Hepatocyte (in vitro differentiated cells): ENCODE data around the gene TMEM144. TPM values are rescaled to one million over a fixed set of nuclear protein-coding genes. Genes with fewer than 3 reads are reported as not detected.
"Not testable (repeated sequence)": the region's sequence is repeated elsewhere in the genome, so short reads cannot be mapped to it uniquely, and the experiment has no call there.

Source experiments
- DNase-seq: peaks from one replicate; pipeline ENCODE4 v3.0.0-alpha.2; 2016; ENCODE audit warnings: low spot score
- H2AFZ ChIP-seq: fragments of 200-600 bp; sonication (generic); 2 replicates; pipeline ENCODE4 v1.6.0; 2016; ENCODE audit warnings: antibody characterized with exemption, mild to moderate bottlenecking
- H3K27ac ChIP-seq: fragments of 200-600 bp; sonication (generic); 2 replicates; pipeline ENCODE4 v1.5.1; 2016; ENCODE audit warnings: mild to moderate bottlenecking
- H3K27me3 ChIP-seq: fragments of 200-600 bp; sonication (generic); 2 replicates; pipeline ENCODE4 v1.6.1; 2016
- H3K36me3 ChIP-seq: fragments of 200-600 bp; sonication (generic); replicated peaks from 2 replicates; pipeline ENCODE4 v1.5.1; 2016; ENCODE audit warnings: low read depth; ENCODE audit not compliant: insufficient read depth
- H3K4me1 ChIP-seq: fragments of 200-600 bp; sonication (generic); 2 replicates; pipeline ENCODE4 v1.5.1; 2016; ENCODE audit warnings: mild to moderate bottlenecking, moderate library complexity; ENCODE audit not compliant: insufficient read depth
- H3K4me2 ChIP-seq: fragments of 200-600 bp; sonication (generic); 2 replicates; pipeline ENCODE4 v1.6.0; 2016
- H3K4me3 ChIP-seq: fragments of 200-600 bp; sonication (generic); 2 replicates; pipeline ENCODE4 v1.5.1; 2016; ENCODE audit warnings: mild to moderate bottlenecking
- H3K79me2 ChIP-seq: fragments of 200-600 bp; sonication (generic); 2 replicates; pipeline ENCODE4 v1.6.0; 2017; ENCODE audit warnings: mild to moderate bottlenecking
- H3K9me2 ChIP-seq: fragments of 200-600 bp; sonication (generic); replicated peaks from 2 replicates; pipeline ENCODE4 v1.6.0; 2017; ENCODE audit warnings: mild to moderate bottlenecking; ENCODE audit not compliant: insufficient read depth
- H3K9me3 ChIP-seq: fragments of 200-600 bp; sonication (generic); 2 replicates; pipeline ENCODE4 v1.5.1; 2016; ENCODE audit warnings: low read depth, mild to moderate bottlenecking
- H4K20me1 ChIP-seq: fragments of 200-600 bp; sonication (generic); 2 replicates; pipeline ENCODE4 v1.6.0; 2016; ENCODE audit warnings: mild to moderate bottlenecking; ENCODE audit not compliant: insufficient read depth, poor library complexity, severe bottlenecking
- CTCF ChIP-seq: fragments of 200-600 bp; sonication (generic); IDR thresholded peaks from 2 replicates; pipeline ENCODE4 v1.5.1; 2016; ENCODE audit warnings: antibody characterized with exemption, mild to moderate bottlenecking; ENCODE audit not compliant: poor library complexity
- EZH2 ChIP-seq: fragments of 200-600 bp; sonication (generic); IDR thresholded peaks from 2 replicates; pipeline ENCODE4 v1.6.1; 2016; ENCODE audit warnings: antibody characterized with exemption, mild to moderate bottlenecking, borderline replicate concordance
- EZH2phosphoT487 ChIP-seq: fragments of 200-600 bp; sonication (generic); IDR thresholded peaks from one replicate; pipeline ENCODE4 v1.6.1; 2018; ENCODE audit warnings: antibody characterized with exemption, mild to moderate bottlenecking, low read depth, moderate library complexity; ENCODE audit not compliant: unreplicated experiment, severe bottlenecking
- WGBS: methylation state at CpG from one replicate; pipeline ENCODE4 v1.1.6; 2016; ENCODE audit warnings: low lambda C conversion rate; ENCODE audit errors: missing lambda C conversion rate; 5-methylcytosine and 5-hydroxymethylcytosine counted together
- polyA plus RNA-seq: library from polyadenylated mRNA; unstranded; fragments of >200 nt; fragmentation: Nextera tagmentation; extraction: Ambion mirVana; gene quantifications from 2 replicates; pipeline ENCODE4 v1.2.1, GENCODE V29; 2016
- total RNA-seq: library from RNA; depleted of rRNA; stranded (reverse); fragments of >200 nt; gene quantifications from 2 replicates; pipeline ENCODE4 v1.2.3, GENCODE V29; 2014

Gene TMEM144
- total and polyA plus RNA-seq, 2 experiments from 2014 or later, result 17.5 to 58.9 TPM

GRCh38 chr4:158228399-158228798 lies 18.1 kb downstream of the TMEM144 start:
- not testable (repeated sequence) for H3K9me3 ChIP-seq, H3K79me2 ChIP-seq, H3K4me1 ChIP-seq, H3K9me2 ChIP-seq, H3K4me2 ChIP-seq, H4K20me1 ChIP-seq, H3K27me3 ChIP-seq, H3K4me3 ChIP-seq, H3K27ac ChIP-seq, H3K36me3 ChIP-seq, DNase-seq, H2AFZ ChIP-seq
- 95% methylated on average over 17 of the region's 17 CpGs for WGBS

- H3K4me2 ChIP-seq, result no peak overlapping the region
- H3K27me3 ChIP-seq, result no peaks in the 10 kb centered on the region
- no peaks in the 10 kb centered on the region for H3K36me3 ChIP-seq
- DNase-seq, result no peak
- 75% methylated on average over 5 of the region's 5 CpGs for WGBS
- no peaks in the 10 kb centered on the region for H3K9me3 ChIP-seq
- H3K9me2 ChIP-seq, result no peaks in the 10 kb centered on the region
- no peaks in the 10 kb centered on the region for H3K79me2 ChIP-seq
- H3K27ac ChIP-seq, result no peak overlapping the region
- H2AFZ ChIP-seq, result no peak overlapping the region
- H3K4me3 ChIP-seq, result no peak overlapping the region
- no peaks in the 10 kb centered on the region for H4K20me1 ChIP-seq
- H3K4me1 ChIP-seq, result no peaks in the 10 kb centered on the region
- TF ChIP-seq EZH2 (no peak), EZH2phosphoT487 (no peak), CTCF (no peak)
Observed at GRCh38 chr4:158229768-158230167, 19.5 kb downstream of the TMEM144 start.

- no peaks in the 10 kb centered on the region for H3K9me3 ChIP-seq
- no peak overlapping the region for H3K4me2 ChIP-seq
- H3K27me3 ChIP-seq, result no peaks in the 10 kb centered on the region
- no peak overlapping the region for H3K4me3 ChIP-seq
- no peaks in the 10 kb centered on the region for H4K20me1 ChIP-seq
- TF ChIP-seq EZH2phosphoT487 (no peak), EZH2 (no peak), CTCF (no peak)
- H3K9me2 ChIP-seq, result no peaks in the 10 kb centered on the region
- WGBS, result 96% methylated on average over 4 of the region's 4 CpGs
- DNase-seq, result no peak
- no peaks in the 10 kb centered on the region for H3K36me3 ChIP-seq
- no peaks in the 10 kb centered on the region for H3K4me1 ChIP-seq
- H2AFZ ChIP-seq, result no peak overlapping the region
- H3K27ac ChIP-seq, result no peak overlapping the region
- no peaks in the 10 kb centered on the region for H3K79me2 ChIP-seq
Observed at GRCh38 chr4:158234671-158235070, 24.4 kb downstream of the TMEM144 start.

- no peak for DNase-seq
- no peaks in the 10 kb centered on the region for H3K79me2 ChIP-seq
- no peaks in the 10 kb centered on the region for H3K9me3 ChIP-seq
- H3K4me3 ChIP-seq, result no peak overlapping the region
- no peak overlapping the region for H2AFZ ChIP-seq
- no peaks in the 10 kb centered on the region for H3K4me1 ChIP-seq
- H3K4me2 ChIP-seq, result no peak overlapping the region
- no peaks in the 10 kb centered on the region for H3K27me3 ChIP-seq
- no peaks in the 10 kb centered on the region for H3K36me3 ChIP-seq
- H3K9me2 ChIP-seq, result no peaks in the 10 kb centered on the region
- 75% methylated on average over 9 of the region's 9 CpGs for whole genome bisulfite sequencing
- TF ChIP-seq CTCF, result no peak
- TF ChIP-seq EZH2phosphoT487, result no peak
- no peak for TF ChIP-seq EZH2
- no peak overlapping the region for H3K27ac ChIP-seq
- H4K20me1 ChIP-seq, result no peaks in the 10 kb centered on the region
Observed at GRCh38 chr4:158236304-158237030, 26.2 kb downstream of the TMEM144 start.
